HG03460 (cell line): ENCODE measurements around the gene FCRLB.
A peak's percentile ranks its signal among the peaks of the same experiment; 100 is the strongest.
"Not testable (repeated sequence)": the region's sequence is repeated elsewhere in the genome, so short reads cannot be mapped to it uniquely, and the experiment has no call there.

Experiments used
- ATAC-seq: cut with Tn5 transposase; IDR thresholded peaks from one replicate; pipeline ENCODE4 v1.9.1; 2021; ENCODE audit not compliant: unreplicated experiment

The FCRLB gene, protein sequence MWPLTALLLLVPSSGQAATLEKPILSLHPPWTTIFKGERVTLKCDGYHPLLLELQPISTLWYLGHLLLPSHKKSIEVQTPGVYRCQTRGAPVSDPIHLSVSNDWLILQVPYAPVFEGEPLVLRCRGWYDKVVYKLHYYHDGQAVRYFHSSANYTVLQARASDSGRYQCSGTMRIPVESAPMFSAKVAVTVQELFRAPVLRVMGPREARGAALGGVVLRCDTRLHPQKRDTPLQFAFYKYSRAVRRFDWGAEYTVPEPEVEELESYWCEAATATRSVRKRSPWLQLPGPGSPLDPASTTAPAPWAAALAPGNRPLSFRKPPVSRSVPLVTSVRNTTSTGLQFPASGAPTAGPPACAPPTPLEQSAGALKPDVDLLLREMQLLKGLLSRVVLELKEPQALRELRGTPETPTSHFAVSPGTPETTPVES

GRCh38 chr1:161720956-161721737, at the start of gene FCRLB:
Gene FCRLB (plus strand): TSS chr1:161721544. CDS start chr1:161722673, 1,129 bp downstream.
- no peak for ATAC-seq

DNA sequence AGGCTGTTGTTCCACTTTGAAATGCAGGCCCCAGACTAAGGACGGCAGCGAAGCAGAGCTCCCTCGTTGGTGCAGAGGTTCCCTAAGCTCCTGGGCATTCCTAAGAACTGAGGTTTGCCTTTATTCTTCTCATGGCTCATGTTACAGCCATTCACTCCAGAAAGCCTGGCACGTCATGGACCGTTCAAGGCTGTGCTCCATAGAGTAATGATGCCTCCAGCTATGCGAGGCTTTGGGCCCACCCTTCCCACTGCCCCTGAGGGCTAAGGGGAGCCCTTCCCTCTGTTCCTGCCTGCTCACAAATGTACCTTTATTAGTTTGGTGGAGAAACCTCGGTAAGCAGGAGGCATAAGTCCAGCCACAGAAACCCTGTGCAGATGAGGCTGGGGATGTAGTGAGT, 47.9 kb upstream of the FCRLB start:
- ATAC-seq, result not testable (repeated sequence)

DNA sequence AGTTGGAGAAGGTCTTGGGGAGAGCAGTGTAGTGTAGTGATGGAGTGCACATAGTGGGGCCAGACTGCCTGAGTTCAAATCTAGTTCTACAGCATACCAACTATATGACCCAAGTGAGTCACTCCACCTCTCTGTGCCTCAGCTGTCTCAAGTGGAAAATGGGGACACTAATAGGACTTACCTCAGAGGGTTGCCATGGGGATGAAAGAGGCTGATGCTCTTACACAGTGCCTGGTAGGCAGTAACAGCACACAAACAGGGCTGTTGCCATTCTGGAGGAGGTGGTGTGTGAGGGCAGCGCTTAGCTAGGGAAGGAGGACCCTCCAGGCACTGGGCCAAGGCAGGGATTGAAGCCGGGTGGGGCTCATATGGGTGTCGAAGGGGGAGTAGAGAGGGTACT, 46.9 kb upstream of the FCRLB start:
- not testable (repeated sequence) for ATAC-seq

- ATAC-seq, result not testable (repeated sequence)
Measured at GRCh38 chr1:161674908-161675307, 46.4 kb upstream of the FCRLB start.

DNA sequence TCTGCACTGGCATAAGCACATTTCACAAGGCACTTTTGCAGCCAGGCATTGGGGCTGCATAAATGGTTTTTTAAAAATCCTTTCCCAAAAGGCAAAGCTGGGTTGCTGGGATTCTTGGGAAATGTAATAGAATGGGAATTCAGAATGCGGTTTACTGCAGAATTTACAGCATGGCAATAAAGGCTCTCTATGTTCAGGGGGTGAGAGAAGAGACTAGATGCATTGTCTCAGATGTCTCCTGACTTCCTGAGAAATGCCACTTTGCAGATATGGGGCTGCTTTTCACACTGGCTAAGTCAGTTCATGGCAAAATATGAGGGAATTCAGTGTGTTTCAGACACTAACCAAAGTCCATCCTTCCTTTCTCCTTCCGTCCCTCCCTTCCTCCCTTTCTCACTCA, 44.9 kb upstream of the FCRLB start:
- ATAC-seq, result no peak

GRCh38 chr1:161676958-161677689, 44.2 kb upstream of the FCRLB start:
- no peak for ATAC-seq

GRCh38 chr1:161678500-161678899, 42.8 kb upstream of the FCRLB start:
- no peak for ATAC-seq

DNA sequence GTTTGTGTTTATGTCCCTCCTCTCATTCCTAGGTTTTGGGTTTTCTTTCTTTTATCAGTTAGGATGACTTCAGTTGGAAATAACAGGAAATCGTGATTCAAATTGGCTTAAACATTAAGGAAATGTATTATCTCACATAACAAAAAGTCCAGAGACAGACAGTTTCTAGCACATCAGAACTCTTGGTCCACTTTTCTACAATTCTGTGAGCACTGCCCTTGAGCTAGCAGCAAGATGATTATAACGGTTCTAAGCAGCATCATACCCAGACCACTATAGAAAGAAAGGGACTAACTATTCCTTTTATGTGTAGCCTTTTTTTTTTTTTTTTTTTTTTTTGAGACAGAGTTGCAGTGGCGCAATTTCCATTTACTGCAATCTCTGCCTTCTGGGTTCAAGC, 39.5 kb upstream of the FCRLB start:
- no peak for ATAC-seq

DNA sequence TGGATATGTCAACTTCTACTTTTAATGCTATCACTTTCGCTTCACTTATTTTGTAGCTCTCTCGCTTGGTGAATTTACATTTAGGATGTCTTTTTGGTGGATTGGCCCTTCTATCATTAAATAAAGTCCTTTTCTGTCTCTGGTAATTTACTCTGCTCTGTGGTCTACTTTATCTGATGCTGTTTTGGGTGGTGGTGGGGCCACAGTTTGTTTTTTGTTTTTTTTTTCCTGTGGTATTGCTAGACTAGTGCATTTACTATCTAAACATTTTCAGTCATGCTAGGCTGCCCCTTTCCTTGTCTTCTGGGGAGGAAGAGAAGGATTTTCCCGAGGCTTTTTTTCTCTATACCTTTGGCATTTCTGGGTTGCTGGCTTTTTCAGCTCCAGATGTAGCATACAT, 32.4 kb upstream of the FCRLB start:
- no peak for ATAC-seq

GRCh38 chr1:161691846-161692245, 29.5 kb upstream of the FCRLB start:
- ATAC-seq, result no peak

DNA sequence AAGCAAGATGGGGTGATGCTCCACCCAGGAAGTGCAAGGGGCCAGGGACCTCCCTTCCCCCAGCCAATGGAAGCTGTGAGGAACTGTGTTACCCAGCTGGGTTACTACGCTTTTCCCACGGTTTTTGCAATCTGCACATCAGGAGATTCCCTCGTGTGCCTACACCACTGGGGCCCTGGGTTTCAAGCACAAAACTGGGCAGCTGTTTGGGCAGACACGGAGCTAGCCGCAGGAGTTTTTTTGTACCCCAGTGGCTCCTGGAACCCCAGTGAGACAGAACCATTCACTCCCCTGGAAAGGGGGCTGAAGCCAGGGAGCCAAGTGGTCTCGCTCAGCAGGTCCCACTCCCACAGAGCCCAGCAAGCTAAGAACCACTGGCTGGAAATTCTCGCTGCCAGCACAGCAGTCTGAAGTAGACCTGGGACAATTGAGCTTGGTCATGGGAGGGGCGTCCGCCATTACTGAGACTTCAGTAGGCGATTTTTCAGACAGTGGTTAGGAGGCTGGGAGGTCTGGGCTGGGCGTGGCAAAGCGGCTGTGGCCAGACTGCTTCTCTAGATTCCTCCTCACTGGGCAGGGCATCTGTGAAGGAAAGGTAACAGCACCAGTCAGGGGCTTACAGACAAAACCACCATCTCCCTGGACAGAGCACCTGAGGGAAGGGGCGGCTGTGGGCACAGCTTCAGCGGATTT, 28.2 kb upstream of the FCRLB start:
- not testable (repeated sequence) for ATAC-seq

- not testable (repeated sequence) for ATAC-seq
Measured at GRCh38 chr1:161698302-161698701, 23.0 kb upstream of the FCRLB start.

DNA sequence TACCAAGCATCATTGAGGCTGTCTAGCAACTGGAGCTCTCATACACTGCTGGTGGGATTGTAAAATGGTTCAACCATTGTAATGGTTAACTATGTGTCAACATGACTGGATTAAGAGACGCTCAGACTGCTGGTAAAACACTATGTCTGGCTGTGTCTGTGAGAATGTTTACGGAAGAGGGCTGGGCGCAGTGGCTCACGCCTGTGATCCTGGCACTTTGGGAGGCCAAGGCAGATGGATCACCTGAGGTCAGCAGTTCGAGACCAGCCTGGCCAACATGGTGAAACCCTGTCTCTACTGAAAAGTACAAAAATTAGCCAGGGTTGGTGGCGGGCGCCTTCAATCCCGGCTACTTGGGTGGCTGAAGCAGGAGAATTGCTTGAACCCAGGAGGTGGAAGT, 19.1 kb upstream of the FCRLB start:
- no peak for ATAC-seq

DNA sequence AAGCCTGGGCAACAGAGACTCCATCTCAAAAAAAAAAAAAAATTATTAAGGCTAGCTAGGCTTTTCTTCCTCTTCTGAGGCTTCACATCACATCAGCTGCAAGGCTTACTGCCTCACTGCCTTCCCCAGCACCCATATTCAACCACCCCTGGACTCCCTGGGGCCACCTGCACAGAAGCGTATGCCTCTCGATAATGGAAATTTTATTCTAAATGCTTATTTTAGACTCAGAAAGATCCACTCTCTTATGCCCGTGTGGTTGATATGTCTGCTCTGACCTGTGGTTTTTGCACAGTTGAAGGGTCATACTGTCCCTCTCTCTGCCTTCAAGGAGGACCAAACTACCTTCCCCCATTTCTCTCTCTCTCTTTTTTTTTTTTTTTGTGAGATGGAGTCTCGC, 15.8 kb upstream of the FCRLB start:
- no peak for ATAC-seq

DNA sequence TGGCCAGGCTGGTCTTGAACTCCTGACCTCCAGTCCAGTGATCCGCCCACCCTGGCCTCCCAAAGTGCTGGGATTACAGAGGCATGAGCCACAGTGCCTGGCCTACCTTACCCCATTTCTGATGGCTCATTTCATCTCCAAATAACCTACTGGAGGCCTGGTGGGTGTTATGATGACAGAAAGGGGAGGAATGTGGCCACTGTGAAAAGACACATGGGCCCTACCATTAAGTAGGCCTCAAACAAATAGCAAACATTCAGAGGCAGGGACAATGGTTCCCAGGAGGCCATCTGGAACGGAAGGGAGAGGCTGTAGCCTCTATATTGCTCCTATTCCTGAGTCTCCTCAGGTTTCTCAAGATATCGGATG, 15.2 kb upstream of the FCRLB start:
- ATAC-seq, result no peak

DNA sequence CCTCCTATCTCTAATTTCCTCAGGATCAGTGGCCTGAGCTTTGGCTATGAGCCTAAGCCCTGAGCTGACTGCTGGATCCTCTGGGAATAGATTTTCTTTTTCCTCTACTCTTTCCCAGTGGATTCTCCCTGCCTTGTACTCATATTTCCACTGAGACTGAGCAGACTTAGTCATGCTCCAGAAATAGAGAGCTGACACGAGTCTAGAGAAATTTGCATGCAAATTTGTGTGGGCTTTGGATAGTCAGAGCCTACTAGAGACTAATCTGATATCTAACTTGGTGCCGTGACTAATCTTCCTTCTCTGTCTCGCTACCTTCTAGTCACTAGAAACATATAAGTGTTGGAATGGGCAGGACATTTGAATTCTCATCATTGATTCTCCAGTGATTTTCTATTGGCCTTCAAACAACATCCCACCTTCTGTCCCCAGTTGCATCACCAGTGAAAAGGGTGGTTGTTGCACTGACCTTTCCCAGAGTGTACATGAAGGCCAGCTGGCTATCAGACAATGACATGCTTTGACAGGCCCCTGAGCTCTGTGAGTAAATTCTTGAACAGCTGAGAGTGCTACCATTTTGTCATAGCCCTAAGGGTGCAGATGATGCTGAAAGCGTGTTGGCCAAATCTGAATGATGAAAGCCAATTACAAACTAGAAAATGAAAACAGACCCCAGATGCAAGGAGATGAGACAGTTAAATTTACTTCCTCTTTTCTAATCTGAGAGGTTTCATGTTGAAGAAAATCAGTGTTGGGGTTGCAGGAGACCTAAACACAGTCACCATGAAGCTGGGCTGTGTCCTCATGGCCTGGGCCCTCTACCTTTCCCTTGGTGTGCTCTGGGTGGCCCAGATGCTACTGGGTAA, 14.6 kb upstream of the FCRLB start, which contains the start of gene FCRLA:
Gene FCRLA (plus strand): TSS at position 748 of the 866 bp plus-strand sequence. CDS start 36 bp downstream, at position 784.
- peak; percentile 64 for ATAC-seq

DNA sequence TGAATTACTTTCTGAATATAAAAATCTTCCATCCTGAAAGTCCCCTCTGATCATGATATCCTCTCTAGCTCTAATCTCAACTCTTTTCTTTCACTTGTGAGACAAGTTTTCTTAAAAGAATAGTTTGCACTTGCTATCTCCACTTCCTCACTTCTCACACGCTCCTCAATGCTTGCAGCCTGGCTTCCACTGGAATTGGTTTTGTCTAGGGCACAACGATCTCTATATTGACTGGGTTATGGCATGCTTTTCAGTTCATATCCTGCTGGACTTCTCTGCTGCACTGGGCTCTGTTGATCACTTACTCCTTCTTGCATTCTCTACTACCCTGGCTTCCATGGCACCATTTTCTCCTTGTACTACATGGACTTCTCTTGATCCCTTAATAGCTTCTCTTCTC, 13.8 kb upstream of the FCRLB start:
- ATAC-seq, result no peak

DNA sequence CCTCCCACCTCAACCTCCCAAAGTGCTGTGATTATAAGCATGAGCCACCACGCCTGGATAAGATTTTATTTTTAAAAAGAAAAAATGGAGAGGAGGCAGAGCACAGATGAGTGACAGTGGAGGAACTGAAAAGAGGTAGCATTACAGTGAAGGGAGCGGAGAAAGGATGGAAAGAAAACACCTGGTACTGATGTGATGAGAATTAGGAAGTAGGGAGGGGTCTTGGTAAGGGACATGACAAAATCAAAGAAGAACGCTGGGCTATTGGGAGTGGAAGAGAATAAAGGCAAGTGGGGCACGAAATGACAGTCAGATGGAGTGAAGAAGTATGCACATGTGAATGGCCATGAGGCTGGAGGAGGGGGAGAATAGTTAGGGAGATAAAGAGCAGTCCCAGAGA, 12.0 kb upstream of the FCRLB start:
- ATAC-seq, result no peak

DNA sequence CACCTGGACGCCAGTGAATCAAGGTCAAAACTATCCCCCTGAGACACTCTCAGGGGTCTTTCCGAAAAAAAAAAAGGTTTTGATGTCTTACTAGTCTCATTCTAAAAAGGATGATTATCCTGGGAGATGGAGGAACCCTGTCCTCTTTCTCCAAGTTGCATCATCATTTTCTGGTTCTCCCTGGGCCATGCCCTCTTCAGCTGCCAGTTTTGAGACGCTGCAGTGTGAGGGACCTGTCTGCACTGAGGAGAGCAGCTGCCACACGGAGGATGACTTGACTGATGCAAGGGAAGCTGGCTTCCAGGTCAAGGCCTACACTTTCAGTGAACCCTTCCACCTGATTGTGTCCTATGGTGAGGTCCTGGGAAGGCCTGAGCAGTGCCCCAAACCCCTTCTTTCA, 10.8 kb upstream of the FCRLB start:
- ATAC-seq, result no peak
